Kidney (tissue), 14 donors: ENCODE data around the gene TMEM208. TPM values are rescaled to one million over a fixed set of nuclear protein-coding genes. Genes with fewer than 3 reads are reported as not detected.

Experiments used
- DNase-seq, 5 donors: peaks; one replicate each; pipeline ENCODE4 v3.0.0-alpha.2; 2013 to 2020
- FAIRE-seq: peaks from 2 replicates; lab custom pipeline; 2012; peaks lifted over from hg19 to GRCh38; lab: Jason Lieb, UNC
- H3K27ac ChIP-seq, 2 donors: one replicate each; pipeline ENCODE4 v1.7.0; 2013; ENCODE audit warnings: low read depth in 2 of 2, low read length in 2 of 2, inconsistent platforms in 1 of 2
- H3K27me3 ChIP-seq: one replicate; pipeline ENCODE4 v1.7.1; 2013; ENCODE audit warnings: low read length, inconsistent platforms; ENCODE audit not compliant: control insufficient read depth, insufficient read depth
- H3K36me3 ChIP-seq, 3 donors: one replicate each; pipeline versions ENCODE4 v1.7.0 to v1.7.1; 2013; ENCODE audit warnings: low read length in 3 of 3, control low read depth in 1 of 3, inconsistent platforms in 1 of 3; ENCODE audit not compliant: insufficient read depth in 3 of 3, control insufficient read depth in 2 of 3
- H3K4me1 ChIP-seq, 3 donors: one replicate each; pipeline versions ENCODE4 v1.7.0 to v1.7.1; 2013; ENCODE audit warnings: low read length in 3 of 3, inconsistent platforms in 1 of 3, low read depth in 1 of 3; ENCODE audit not compliant: control insufficient read depth in 2 of 3, insufficient read depth in 2 of 3
- H3K4me3 ChIP-seq, 3 donors: one replicate each; pipeline versions ENCODE4 v1.7.0 to v1.8.1; 2013; ENCODE audit warnings: low read length in 3 of 3, control low read depth in 1 of 3, inconsistent platforms in 1 of 3
- H3K9ac ChIP-seq, 3 donors: one replicate each; pipeline versions ENCODE4 v1.7.0 to v1.7.1; 2013; ENCODE audit warnings: low read length in 3 of 3, control low read depth in 1 of 3, inconsistent platforms in 1 of 3
- H3K9me3 ChIP-seq, 3 donors: one replicate each; pipeline versions ENCODE4 v1.7.0 to v1.7.1; 2013; ENCODE audit warnings: low read length in 3 of 3, control low read depth in 1 of 3, inconsistent platforms in 1 of 3; ENCODE audit not compliant: control insufficient read depth in 2 of 3, insufficient read depth in 1 of 3
- CTCF ChIP-seq: IDR thresholded peaks from 3 replicates; pipeline ENCODE4 v1.5.1; 2012; ENCODE audit warnings: mild to moderate bottlenecking, moderate library complexity, borderline replicate concordance; ENCODE audit not compliant: insufficient read depth; ENCODE audit errors: extremely low read depth
- intact Hi-C: fragments of 100-400 bp; cut with DNase I; formaldehyde crosslinking; loops from one replicate; pipeline ENCODE4 v1.11.1; 2022
- polyA plus RNA-seq: library from polyadenylated mRNA; stranded (reverse); fragments of 350-450 nt; fragmentation: Illumina TruSeq; extraction: RNeasy Lipid Tissue Mini Kit (QIAGEN cat#74804); gene quantifications from one replicate; pipeline ENCODE4 v1.2.3, GENCODE V29; 2014; ENCODE audit warnings: low read depth, low replicate concordance; ENCODE audit not compliant: insufficient read depth
- total RNA-seq: library from RNA; stranded (reverse); fragmentation: NEBNext Ultra II Directional; extraction: Animal tissue kit (Norgen Biotek cat#: 25700); gene quantifications from one replicate; pipeline ENCODE4 v1.2.1, GENCODE V29; 2021
- donor health status: control.
- donor health status: control.
- donor health status: control.
- donor health status: control.
- donor health status: control.
- donor health status: DM: yes; HTN: yes; CAD: no.
- donor health status: Normal renal cell carcinoma (clear cell type).

The TMEM208 gene
- total and polyA plus RNA-seq, 2 donors from 2014 or later: 47.1 to 145 TPM

GRCh38 chr16:67199808-67200198 is 27.1 kb upstream of the TMEM208 start:
- intact Hi-C loops: no loop called here
- Histone ChIP-seq H3K27ac (no peak overlapping the region), H3K4me1 (peaks cover 0 to 26% (median 20%) of the 10 kb centered on the region in 3 donors), H3K9me3 (no peaks in the 10 kb centered on the region), H3K9ac (no peak overlapping the region), H3K27me3 (no peaks in the 10 kb centered on the region), H3K36me3 (peaks cover 7 to 37% (median 27%) of the 10 kb centered on the region in 3 donors), H3K4me3 (peak overlapping the region in 2 of 3 donors; percentile 40 to 57)
- TF ChIP-seq CTCF: no peak
- peak in 1 of 5 donors; percentile 57 for DNase-seq
- no peak for FAIRE-seq

- intact Hi-C loops: no loop called here
Measured at GRCh38 chr16:67200491-67200890, 26.4 kb upstream of the TMEM208 start.

GRCh38 chr16:67201411-67202345 is 25.3 kb upstream of the TMEM208 start:
- Histone ChIP-seq H3K4me1 (peaks cover 0 to 19% (median 18%) of the 10 kb centered on the region in 3 donors), H3K27me3 (no peaks in the 10 kb centered on the region), H3K4me3 (no peak overlapping the region), H3K9ac (no peak overlapping the region), H3K9me3 (no peaks in the 10 kb centered on the region), H3K36me3 (peaks cover under 1 to 19% (median 11%) of the 10 kb centered on the region in 3 donors), H3K27ac (no peak overlapping the region)
- TF ChIP-seq CTCF: no peak
- intact Hi-C loops: no loop called here
- FAIRE-seq: no peak
- peak in 1 of 5 donors; percentile 68 for DNase-seq

More at GRCh38 chr16:67200491-67200890, 26.4 kb upstream of the TMEM208 start:
- Histone ChIP-seq H3K9me3 (no peaks in the 10 kb centered on the region), H3K27ac (no peak overlapping the region), H3K4me1 (peaks cover 0 to 26% (median 20%) of the 10 kb centered on the region in 3 donors), H3K27me3 (no peaks in the 10 kb centered on the region), H3K4me3 (no peak overlapping the region), H3K9ac (no peak overlapping the region), H3K36me3 (peaks cover 2 to 30% (median 21%) of the 10 kb centered on the region in 3 donors)
- TF ChIP-seq CTCF: no peak
- FAIRE-seq: no peak
- DNase-seq: peak in 2 of 5 donors; percentile 47 to 52
